Activated T-helper 1 cell treated with anti-CD3 and anti-CD28 coated beads, Interleukin-12 subunit alpha, Interleukin-12 subunit beta, Interleukin-2, Interleukin-4 antibody, amounts not matched to agents 30 ng/mL and 10 ng/mL and 1 ng/mL, durations not matched to agents 14 hours and 24 hours and 36 hours (primary cell): ENCODE data around the gene STARD3NL. TPM values are rescaled to one million over a fixed set of nuclear protein-coding genes. Genes with fewer than 3 reads are reported as not detected.
A peak's percentile ranks its signal among the peaks of the same experiment; 100 is the strongest.
"Not testable (repeated sequence)": the region's sequence is repeated elsewhere in the genome, so short reads cannot be mapped to it uniquely, and the experiment has no call there.

ENCODE experiments used
- DNase-seq: peaks from one replicate; pipeline ENCODE4 v3.0.0; 2021; ENCODE audit warnings: low spot score
- H3K27ac Mint-ChIP-seq: one replicate; pipeline ENCODE4 v1.8.0; 2021; ENCODE audit warnings: mild to moderate bottlenecking, mixed read lengths
- H3K27me3 Mint-ChIP-seq: one replicate; pipeline ENCODE4 v1.8.0; 2022; ENCODE audit warnings: mild to moderate bottlenecking, moderate library complexity, mixed read lengths; ENCODE audit not compliant: insufficient read depth
- H3K36me3 Mint-ChIP-seq: one replicate; pipeline ENCODE4 v1.8.0; 2021; ENCODE audit warnings: low read depth, mixed read lengths
- H3K4me1 Mint-ChIP-seq: one replicate; pipeline ENCODE4 v1.8.0; 2021; ENCODE audit warnings: low read depth, mixed read lengths
- H3K4me3 Mint-ChIP-seq: one replicate; pipeline ENCODE4 v1.8.0; 2021; ENCODE audit warnings: mild to moderate bottlenecking, moderate library complexity, mixed read lengths
- H3K9me3 Mint-ChIP-seq: one replicate; pipeline ENCODE4 v1.8.0; 2021; ENCODE audit warnings: mixed read lengths
- intact Hi-C: fragments of 100-400 bp; cut with micrococcal nuclease; formaldehyde crosslinking; loops from one replicate; pipeline ENCODE4 v1.15.1; 2024
- total RNA-seq: library from RNA; stranded (reverse); gene quantifications from 2 replicates; pipeline ENCODE4 v1.2.3, GENCODE V29; 2022

STARD3NL gene
- total RNA-seq, 1 donor from 2014 or later: 28.5 TPM

DNA sequence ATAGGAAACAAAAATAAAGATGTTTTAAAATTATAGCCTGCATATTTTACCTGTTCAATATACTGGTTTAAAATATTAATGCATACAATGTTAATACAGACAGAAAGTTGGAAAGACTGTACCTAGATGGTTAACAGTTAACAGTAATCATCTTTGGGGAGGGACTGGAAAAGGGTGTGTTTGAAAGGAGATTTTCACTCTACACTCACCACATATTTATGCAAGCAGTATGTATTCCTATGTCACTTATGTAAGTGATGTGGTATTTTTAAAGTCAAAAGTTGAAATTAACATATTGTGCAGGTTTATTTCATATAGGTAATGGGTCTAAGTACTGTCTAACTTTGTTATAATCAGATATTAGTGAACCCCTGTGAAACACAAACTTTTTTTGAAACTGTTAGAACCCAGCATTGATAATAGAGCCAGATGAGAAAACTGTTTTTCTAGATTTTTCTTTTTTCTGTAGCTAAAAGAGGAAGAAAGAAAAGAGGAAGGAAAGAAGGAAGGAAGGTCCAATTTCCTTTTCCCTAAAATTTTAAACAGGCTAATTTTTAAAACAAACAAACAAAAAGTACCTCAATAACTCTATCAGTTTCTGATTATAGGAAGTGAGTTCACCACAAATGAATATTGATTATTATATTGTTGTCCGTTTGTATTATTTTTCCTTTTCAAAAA is 9.0 kb upstream of the STARD3NL start:
- peaks cover 25% of the 10 kb centered on the region for H3K4me1 Mint-ChIP-seq
- no peak overlapping the region for H3K4me3 Mint-ChIP-seq
- DNase-seq: no peak
- intact Hi-C loops: no loop called here
- H3K9me3 Mint-ChIP-seq: no peaks in the 10 kb centered on the region
- no peaks in the 10 kb centered on the region for H3K36me3 Mint-ChIP-seq
- H3K27ac Mint-ChIP-seq: no peak overlapping the region
- H3K27me3 Mint-ChIP-seq: peaks cover 37% of the 10 kb centered on the region

DNA sequence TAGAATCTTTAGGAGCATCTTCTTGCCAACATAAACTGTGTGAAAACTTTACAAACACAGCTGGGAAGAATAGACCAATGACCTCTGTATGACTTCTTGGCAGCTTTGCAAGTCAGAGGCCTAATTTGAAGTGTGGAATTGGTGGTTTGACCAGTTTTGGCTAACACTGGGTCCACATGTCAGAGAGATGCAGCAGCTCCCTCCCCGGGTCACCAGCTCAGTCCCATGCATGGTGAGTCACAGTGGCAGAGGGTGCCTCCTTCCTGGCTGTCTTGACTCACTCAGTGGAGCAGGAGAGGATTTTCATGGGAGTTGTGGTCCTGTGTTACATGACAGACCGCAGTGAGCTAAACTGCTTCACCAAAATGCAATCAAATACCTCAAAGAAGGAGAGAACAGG is 8.2 kb upstream of the STARD3NL start:
- H3K9me3 Mint-ChIP-seq: no peaks in the 10 kb centered on the region
- peaks cover 31% of the 10 kb centered on the region for H3K27me3 Mint-ChIP-seq
- peaks cover 30% of the 10 kb centered on the region for H3K4me1 Mint-ChIP-seq
- intact Hi-C loops: loop anchor here (10.0 kb wide), 2 partner anchors 1805 to 1965 kb away; partner anchors contain the start of genes MPLKIP and SUGCT
- DNase-seq: no peak
- no peaks in the 10 kb centered on the region for H3K36me3 Mint-ChIP-seq
- no peak overlapping the region for H3K27ac Mint-ChIP-seq
- no peak overlapping the region for H3K4me3 Mint-ChIP-seq

DNA sequence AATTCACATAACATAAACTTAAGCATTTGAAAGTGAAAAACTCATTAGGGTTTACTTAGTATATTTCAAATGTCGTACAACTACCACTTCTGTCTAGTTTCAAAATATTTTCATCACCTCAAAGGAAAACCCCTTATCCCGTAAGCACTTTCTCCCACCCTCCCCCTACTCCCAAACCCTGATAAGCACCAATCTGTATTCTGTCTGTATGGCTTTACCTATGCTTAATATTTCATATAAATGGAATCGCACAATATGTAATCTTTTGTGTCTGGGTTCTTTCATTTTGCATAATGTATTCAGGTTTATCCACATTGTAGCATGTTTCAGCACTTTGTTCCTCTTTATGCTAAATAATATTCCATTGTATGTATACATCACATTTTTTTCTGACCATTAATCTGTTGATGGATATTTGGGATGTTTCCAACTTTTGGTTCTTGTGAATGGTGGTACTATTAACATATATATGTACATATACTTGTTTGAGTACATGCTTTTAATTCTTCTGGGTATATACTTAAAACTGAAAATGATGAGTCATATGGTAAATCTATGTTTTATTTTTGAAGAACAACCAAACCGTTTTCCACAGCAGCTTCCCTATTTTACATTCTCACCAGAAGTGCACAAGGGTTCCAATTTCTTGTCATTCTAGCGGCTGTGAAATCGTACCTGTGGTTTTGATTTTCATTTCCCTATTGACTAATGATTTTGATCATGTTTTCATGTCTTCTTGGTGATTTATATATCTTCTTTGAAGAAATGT is 6.2 kb upstream of the STARD3NL start:
- peaks cover 30% of the 10 kb centered on the region for H3K4me1 Mint-ChIP-seq
- DNase-seq: no peak
- intact Hi-C loops: loop anchor here (1.0 to 10.0 kb wide), 3 partner anchors 61 to 1963 kb away; partner anchors contain the start of genes MPLKIP and SUGCT
- H3K27me3 Mint-ChIP-seq: peaks cover 26% of the 10 kb centered on the region
- H3K9me3 Mint-ChIP-seq: no peaks in the 10 kb centered on the region
- H3K36me3 Mint-ChIP-seq: no peaks in the 10 kb centered on the region
- no peak overlapping the region for H3K27ac Mint-ChIP-seq
- H3K4me3 Mint-ChIP-seq: no peak overlapping the region

DNA sequence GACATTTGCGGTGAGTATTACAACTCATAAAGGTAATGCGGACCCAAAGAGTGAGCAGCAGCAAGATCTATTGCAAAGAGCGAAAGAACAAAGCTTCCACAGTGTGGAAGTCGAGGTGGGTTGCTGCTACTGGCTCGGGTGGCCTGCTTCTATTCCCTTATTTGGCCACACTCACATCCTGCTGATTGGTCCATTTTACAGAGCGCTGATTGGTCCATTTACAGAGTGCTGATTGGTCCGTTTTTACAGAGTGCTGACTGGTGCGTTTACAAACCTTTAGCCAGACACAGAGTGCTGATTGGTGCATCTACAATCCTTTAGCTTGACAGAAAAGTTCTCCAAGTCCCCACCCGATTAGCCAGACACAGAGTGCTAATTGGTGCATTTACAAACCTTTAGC is 2.5 kb upstream of the STARD3NL start:
- H3K27me3 Mint-ChIP-seq, H3K9me3 Mint-ChIP-seq, H3K4me3 Mint-ChIP-seq, H3K36me3 Mint-ChIP-seq, H3K27ac Mint-ChIP-seq, DNase-seq: not testable (repeated sequence)
- H3K4me1 Mint-ChIP-seq: peaks cover 49% of the 10 kb centered on the region
- intact Hi-C loops: loop anchor here (5.0 to 10.0 kb wide), 5 partner anchors 68 to 1959 kb away; partner anchors contain the start of genes MPLKIP, SUGCT and VPS41

DNA sequence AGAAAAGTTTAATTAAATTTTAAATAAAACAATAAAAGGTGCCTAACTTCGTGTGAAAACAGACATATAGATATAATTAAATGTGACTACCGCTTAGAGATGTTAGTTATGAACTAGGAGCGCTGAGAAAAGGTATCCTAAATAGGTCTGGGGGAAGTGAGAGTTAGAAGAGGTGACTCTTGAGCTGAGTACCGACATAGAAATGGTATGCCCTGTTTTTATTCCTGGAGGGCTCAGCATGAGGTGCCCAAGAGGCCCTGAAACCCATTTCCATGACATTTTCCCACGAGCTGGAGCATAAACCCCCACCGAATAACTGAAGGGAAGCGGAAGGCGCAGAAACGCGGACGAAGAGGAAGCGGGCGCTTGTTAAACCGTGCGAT is 433 bp upstream of the STARD3NL start:
- H3K36me3 Mint-ChIP-seq: peaks cover 2% of the 10 kb centered on the region
- H3K27ac Mint-ChIP-seq: peak overlapping the region; percentile 76

DNA sequence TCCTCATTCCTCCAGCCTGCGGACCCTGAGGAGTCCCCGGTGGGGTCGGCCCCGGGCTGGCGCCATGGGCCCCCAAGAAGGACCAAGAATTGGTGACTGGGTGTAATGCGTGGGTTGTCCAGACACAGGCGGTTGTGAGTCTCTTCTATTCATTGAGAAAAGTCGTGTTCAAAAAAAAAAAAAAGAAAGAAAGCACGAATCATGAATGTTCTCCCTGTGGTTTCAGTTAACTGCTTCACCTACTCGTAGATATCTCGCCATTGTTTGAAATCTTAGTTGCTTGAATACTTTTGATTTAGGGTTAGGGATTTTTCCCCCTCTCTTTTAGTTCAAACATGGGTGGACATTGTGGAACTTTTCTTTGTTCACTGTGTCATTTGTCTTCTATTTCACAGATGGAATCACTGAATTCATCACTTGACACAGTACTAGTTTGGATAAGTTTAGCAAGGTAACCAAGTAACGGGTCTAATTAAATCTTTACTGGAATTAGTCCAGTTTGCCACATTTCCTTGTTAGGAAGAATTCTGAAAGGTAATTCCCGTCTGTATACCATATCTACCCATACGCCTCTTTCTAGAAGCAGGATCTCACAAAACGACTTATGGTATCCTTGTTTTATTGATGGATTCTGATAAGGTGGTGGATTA is 775 bp downstream of the STARD3NL start:
- no peaks in the 10 kb centered on the region for H3K9me3 Mint-ChIP-seq
- intact Hi-C loops: loop anchor here (1.0 to 10.0 kb wide), 9 partner anchors 36 to 1956 kb away; partner anchors contain the start of genes MPLKIP, SUGCT and VPS41
- no peak for DNase-seq
- no peaks in the 10 kb centered on the region for H3K27me3 Mint-ChIP-seq
- H3K27ac Mint-ChIP-seq: peak overlapping the region; percentile 87
- peaks cover 50% of the 10 kb centered on the region for H3K4me1 Mint-ChIP-seq
- peak overlapping the region; percentile 94 for H3K4me3 Mint-ChIP-seq
- peaks cover 6% of the 10 kb centered on the region for H3K36me3 Mint-ChIP-seq

More for the DNA sequence above, 433 bp upstream of the STARD3NL start:
- no peaks in the 10 kb centered on the region for H3K9me3 Mint-ChIP-seq
- intact Hi-C loops: loop anchor here (1.0 to 10.0 kb wide), 9 partner anchors 38 to 1957 kb away; partner anchors contain the start of genes MPLKIP, SUGCT and VPS41
- H3K27me3 Mint-ChIP-seq: no peaks in the 10 kb centered on the region
- DNase-seq: no peak
- H3K4me3 Mint-ChIP-seq: peak overlapping the region; percentile 94
- H3K4me1 Mint-ChIP-seq: peaks cover 45% of the 10 kb centered on the region

DNA sequence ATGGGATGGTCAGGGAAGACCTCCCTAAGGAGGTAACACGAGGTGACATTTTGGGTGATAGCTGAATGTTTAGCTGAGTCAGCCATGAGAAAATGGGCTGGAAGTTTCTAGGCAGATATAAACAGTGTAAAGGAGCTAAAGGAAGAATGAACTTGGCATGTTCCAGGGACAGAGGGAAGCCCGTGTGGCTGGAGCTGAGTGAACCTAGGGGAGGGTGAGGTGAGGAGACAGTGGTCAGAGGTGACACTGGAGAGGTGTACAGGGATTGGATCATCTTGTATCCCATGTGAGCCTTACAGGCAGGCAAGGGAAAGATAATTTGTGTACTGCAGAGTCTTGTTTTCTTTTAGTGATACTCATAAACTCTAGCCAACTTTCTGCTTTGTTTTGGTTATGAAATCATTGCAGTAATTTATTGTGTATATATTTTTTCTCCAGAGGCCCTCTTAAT is 1.8 kb downstream of the STARD3NL start:
- Mint-ChIP-seq H3K27ac (no peak overlapping the region), H3K9me3 (no peaks in the 10 kb centered on the region), H3K27me3 (no peaks in the 10 kb centered on the region), H3K4me3 (peak overlapping the region; percentile 94), H3K36me3 (peaks cover 12% of the 10 kb centered on the region), H3K4me1 (peaks cover 46% of the 10 kb centered on the region)
- intact Hi-C loops: loop anchor here (2.0 to 10.0 kb wide), 7 partner anchors 43 to 1955 kb away; partner anchors contain the start of genes MPLKIP, SUGCT and VPS41
- no peak for DNase-seq

DNA sequence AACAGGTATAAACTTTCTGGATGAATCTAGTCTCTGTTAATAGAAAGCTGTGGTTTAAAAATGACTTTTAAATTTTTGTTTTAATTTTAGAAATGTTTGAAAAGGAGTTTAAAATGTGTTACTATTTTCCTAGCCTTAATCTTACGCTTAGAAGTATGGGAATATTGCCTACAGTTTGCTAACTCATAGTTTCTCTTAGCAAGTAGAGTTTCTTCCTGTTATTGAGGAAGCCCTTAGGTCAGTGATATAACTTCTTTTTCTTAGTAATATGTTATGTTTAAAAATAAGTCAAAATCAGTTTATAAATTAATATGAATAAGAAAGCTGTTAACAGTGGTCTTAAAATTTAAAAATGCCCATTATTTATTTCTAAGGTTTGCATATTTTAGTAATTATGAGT is 3.1 kb downstream of the STARD3NL start:
- Mint-ChIP-seq H3K36me3 (peaks cover 18% of the 10 kb centered on the region), H3K4me1 (peaks cover 53% of the 10 kb centered on the region), H3K4me3 (no peak overlapping the region), H3K9me3 (no peaks in the 10 kb centered on the region), H3K27me3 (no peaks in the 10 kb centered on the region), H3K27ac (no peak overlapping the region)
- intact Hi-C loops: no loop called here
- DNase-seq: no peak

DNA sequence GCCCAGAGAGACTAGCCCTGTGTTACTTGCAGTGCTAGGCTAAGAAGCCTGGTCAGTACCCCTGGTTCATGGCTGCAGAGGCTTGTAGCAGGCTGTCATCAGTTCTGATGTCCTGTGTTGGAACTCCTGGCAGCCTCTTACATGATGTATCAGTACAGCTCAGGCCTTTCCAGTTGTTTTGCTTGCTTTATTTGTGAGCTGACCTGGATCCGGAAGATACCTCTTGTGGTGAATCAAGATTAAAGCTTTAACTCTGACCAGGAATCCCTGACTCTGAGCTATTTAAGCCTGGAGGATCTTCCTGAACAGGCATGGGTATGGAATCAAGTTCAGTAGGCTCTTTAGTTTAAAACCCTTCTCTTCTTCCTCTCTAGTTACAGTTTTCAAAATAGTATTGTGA is 4.4 kb downstream of the STARD3NL start:
- no peak for DNase-seq
- no peak overlapping the region for H3K4me3 Mint-ChIP-seq
- H3K9me3 Mint-ChIP-seq: no peaks in the 10 kb centered on the region
- intact Hi-C loops: no loop called here
- no peaks in the 10 kb centered on the region for H3K27me3 Mint-ChIP-seq
- peaks cover 18% of the 10 kb centered on the region for H3K36me3 Mint-ChIP-seq
- H3K27ac Mint-ChIP-seq: no peak overlapping the region
- H3K4me1 Mint-ChIP-seq: peaks cover 51% of the 10 kb centered on the region

DNA sequence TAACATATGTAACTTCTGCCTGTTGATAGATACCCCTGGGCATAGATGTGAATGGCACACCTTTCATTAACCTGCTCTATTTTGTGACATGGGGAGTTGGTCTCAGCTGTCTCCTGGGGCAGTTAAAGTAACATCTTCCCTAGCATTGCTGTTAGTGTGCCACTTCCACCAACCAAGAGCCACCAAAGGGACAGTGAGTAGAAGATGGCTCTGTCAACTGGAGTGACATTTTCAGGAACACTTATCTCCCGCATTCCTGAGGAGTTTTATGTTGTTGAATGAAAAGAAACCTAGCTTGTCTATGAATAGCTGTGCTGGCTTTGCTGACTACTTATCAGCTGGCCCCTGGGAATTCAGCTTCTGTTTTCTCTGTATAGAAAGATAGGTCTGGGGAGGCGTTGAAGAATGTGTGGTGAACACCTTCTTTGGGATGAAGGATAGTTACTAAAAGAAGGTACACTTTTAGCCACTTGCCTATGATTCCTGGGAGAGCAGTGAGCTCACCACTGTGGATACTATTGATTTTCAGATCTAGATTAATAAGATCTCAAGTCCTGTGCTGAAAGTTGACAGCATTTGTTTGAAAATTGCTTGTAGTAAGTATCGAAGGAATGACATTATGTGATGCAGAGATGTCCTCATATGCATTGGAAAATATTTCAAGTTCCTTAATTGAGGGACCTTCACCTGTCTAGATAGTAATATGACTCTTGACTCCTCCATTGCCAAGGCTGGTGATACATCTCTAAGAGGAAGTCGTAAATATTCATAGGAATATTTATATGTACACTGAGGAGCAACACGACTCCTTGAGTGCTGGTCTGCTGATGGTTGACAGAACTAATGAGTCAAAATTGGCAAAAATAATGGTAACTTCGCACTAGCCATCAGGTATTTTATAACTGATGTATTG is 7.6 kb downstream of the STARD3NL start:
- DNase-seq: no peak
- Mint-ChIP-seq H3K4me1 (peaks cover 42% of the 10 kb centered on the region), H3K27ac (no peak overlapping the region), H3K27me3 (no peaks in the 10 kb centered on the region), H3K36me3 (peaks cover 16% of the 10 kb centered on the region), H3K9me3 (no peaks in the 10 kb centered on the region), H3K4me3 (no peak overlapping the region)
- intact Hi-C loops: no loop called here

DNA sequence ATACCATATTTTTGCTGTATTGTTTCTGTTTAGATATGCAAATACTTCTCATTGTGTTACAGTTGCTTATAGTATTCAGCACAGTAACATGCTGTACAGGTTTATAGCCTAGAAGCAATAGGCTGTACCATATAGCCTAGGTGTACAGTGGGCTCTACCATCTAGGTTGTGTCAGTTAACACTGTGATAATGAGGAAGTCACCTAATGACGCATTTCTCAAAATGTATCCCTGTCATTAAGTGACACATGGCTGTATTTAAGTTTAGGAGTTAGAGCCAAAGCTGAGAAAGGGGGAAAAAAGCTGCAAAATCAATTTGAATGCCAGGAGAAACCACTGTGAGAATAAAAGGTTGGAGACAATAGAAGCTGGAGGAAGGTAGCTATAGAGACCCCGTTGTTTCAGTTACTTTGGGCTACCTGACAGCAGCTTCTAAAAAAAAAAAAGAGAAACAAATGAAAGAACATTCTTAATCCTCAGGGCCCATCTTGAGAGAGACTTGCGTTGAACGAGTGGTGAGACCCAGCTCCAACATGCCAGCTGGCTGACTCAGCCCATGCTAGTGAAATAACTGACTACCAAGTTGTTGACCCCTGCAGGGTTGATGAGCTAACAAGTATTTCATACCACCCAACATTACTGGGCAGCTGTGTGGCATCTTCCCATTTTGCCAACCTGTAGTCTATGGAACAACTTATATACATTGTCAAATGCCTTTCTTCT is 8.7 kb downstream of the STARD3NL start:
- no peaks in the 10 kb centered on the region for H3K27me3 Mint-ChIP-seq
- H3K36me3 Mint-ChIP-seq: peaks cover 18% of the 10 kb centered on the region
- no peaks in the 10 kb centered on the region for H3K9me3 Mint-ChIP-seq
- no peak overlapping the region for H3K4me3 Mint-ChIP-seq
- intact Hi-C loops: no loop called here
- no peak overlapping the region for H3K27ac Mint-ChIP-seq
- DNase-seq: no peak
- H3K4me1 Mint-ChIP-seq: peaks cover 39% of the 10 kb centered on the region
